HEK293T (cell line): ENCODE data around the gene ARHGDIG.

ENCODE experiments used
- CTCF ChIA-PET: fragments of 350-600 bp; formaldehyde crosslinking; extraction: SDS; loops from one replicate; lab custom pipeline; 2021; ENCODE audit warnings: antibody characterized with exemption, inconsistent platforms; lab: Yijun Ruan, JAX
- POLR2A ChIA-PET: fragments of 350-600 bp; formaldehyde crosslinking; extraction: SDS; loops from one replicate; lab custom pipeline; 2020; ENCODE audit warnings: antibody characterized with exemption, inconsistent platforms; lab: Yijun Ruan, JAX
- DNase-seq: peaks from one replicate; pipeline ENCODE4 v3.0.0; 2012; ENCODE audit warnings: mixed read lengths; ENCODE audit errors: extremely low spot score
- ARNT ChIP-seq: fragments of 450-650 bp; IDR thresholded peaks from 2 replicates; pipeline ENCODE4 v1.6.1; 2017; ENCODE audit warnings: mild to moderate bottlenecking
- BHLHE40 ChIP-seq: fragments of 450-650 bp; IDR thresholded peaks from 2 replicates; pipeline ENCODE4 v1.6.1; 2016; ENCODE audit warnings: mild to moderate bottlenecking, moderate library complexity, borderline replicate concordance
- CTBP1 ChIP-seq: fragments of 450-650 bp; IDR thresholded peaks from 2 replicates; pipeline ENCODE4 v1.6.1; 2016; ENCODE audit warnings: borderline replicate concordance
- ELF4 ChIP-seq: fragments of 450-650 bp; IDR thresholded peaks from 2 replicates; pipeline ENCODE4 v1.6.1; 2017; ENCODE audit warnings: antibody characterized with exemption
- FOXA1 ChIP-seq: fragments of 450-650 bp; IDR thresholded peaks from 2 replicates; pipeline ENCODE4 v1.6.1; 2016; ENCODE audit warnings: mild to moderate bottlenecking
- FOXK2 ChIP-seq: fragments of 450-650 bp; IDR thresholded peaks from 2 replicates; pipeline ENCODE4 v1.6.1; 2016; ENCODE audit warnings: mild to moderate bottlenecking
- FOXM1 ChIP-seq: fragments of 450-650 bp; IDR thresholded peaks from 2 replicates; pipeline ENCODE4 v1.6.1; 2017; ENCODE audit warnings: mild to moderate bottlenecking, borderline replicate concordance
- HDGF ChIP-seq: fragments of 450-650 bp; IDR thresholded peaks from 2 replicates; pipeline ENCODE4 v1.6.1; 2017; ENCODE audit warnings: antibody characterized with exemption, borderline replicate concordance
- L3MBTL2 ChIP-seq: fragments of 450-650 bp; conservative IDR thresholded peaks from 2 replicates; pipeline ENCODE4 v1.6.1; 2016; ENCODE audit warnings: mild to moderate bottlenecking
- LEF1 ChIP-seq: fragments of 450-650 bp; IDR thresholded peaks from 2 replicates; pipeline ENCODE4 v1.6.1; 2017; ENCODE audit warnings: mild to moderate bottlenecking, borderline replicate concordance
- NFRKB ChIP-seq: fragments of 450-650 bp; IDR thresholded peaks from 2 replicates; pipeline ENCODE4 v1.6.1; 2016; ENCODE audit warnings: mild to moderate bottlenecking, moderate library complexity
- SP1 ChIP-seq: fragments of 450-650 bp; IDR thresholded peaks from 2 replicates; pipeline ENCODE4 v1.6.1; 2017
- SUZ12 ChIP-seq: fragments of 450-650 bp; IDR thresholded peaks from 2 replicates; pipeline ENCODE4 v1.6.1; 2016; ENCODE audit warnings: mild to moderate bottlenecking
- TARDBP ChIP-seq: fragments of 450-650 bp; IDR thresholded peaks from 2 replicates; pipeline ENCODE4 v1.6.1; 2016
- ZNF384 ChIP-seq: fragments of 450-650 bp; IDR thresholded peaks from 2 replicates; pipeline ENCODE4 v1.6.1; 2016
- TF ChIP-seq, protein P1 (sequence below): fragments of 450-650 bp; IDR thresholded peaks from 2 replicates; pipeline ENCODE4 v1.6.1; 2016

The ARHGDIG gene

DNA sequence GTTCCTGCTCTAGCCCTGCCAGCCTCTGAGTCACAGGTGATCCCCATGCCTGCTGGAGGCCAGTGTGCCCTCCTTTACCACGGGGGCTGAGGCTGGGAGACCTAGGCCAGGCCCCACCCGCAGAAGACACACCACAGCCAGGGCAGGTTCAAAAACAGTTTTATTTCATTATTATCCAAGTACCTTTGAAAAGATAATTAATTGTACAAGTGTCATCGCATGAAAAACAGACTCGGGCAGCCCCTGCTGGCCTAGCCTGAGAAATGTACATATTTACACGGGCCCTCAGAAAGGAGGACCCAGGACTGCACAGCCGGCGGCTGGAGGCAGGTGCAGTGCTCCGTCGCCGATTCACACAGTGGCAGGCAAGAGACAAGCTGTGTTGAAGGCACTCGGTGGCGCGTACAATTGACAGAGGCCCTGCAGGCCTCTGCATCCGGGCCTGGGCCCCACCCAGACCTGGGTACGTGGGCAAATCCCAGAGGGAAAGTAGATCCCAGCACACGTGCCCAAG, 7.0 kb downstream of the ARHGDIG start:
- no peak for TF ChIP-seq SUZ12
- TF ChIP-seq, protein P1, sequence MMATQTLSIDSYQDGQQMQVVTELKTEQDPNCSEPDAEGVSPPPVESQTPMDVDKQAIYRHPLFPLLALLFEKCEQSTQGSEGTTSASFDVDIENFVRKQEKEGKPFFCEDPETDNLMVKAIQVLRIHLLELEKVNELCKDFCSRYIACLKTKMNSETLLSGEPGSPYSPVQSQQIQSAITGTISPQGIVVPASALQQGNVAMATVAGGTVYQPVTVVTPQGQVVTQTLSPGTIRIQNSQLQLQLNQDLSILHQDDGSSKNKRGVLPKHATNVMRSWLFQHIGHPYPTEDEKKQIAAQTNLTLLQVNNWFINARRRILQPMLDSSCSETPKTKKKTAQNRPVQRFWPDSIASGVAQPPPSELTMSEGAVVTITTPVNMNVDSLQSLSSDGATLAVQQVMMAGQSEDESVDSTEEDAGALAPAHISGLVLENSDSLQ, result no peak
- no peak for TF ChIP-seq L3MBTL2
- TF ChIP-seq HDGF, result no peak
- no peak for TF ChIP-seq ARNT
- no peak for TF ChIP-seq NFRKB
- no peak for TF ChIP-seq CTBP1
- no peak for TF ChIP-seq ZNF384
- no peak for TF ChIP-seq FOXM1
- no peak for TF ChIP-seq ELF4
- no peak for TF ChIP-seq TARDBP
- TF ChIP-seq BHLHE40, result no peak
- no peak for TF ChIP-seq FOXK2
- TF ChIP-seq FOXA1, result no peak
- no peak for TF ChIP-seq LEF1
- TF ChIP-seq SP1, result no peak
- DNase-seq, result no peak
- CTCF ChIA-PET, result no interaction called here
- POLR2A ChIA-PET, result no interaction called here

DNA sequence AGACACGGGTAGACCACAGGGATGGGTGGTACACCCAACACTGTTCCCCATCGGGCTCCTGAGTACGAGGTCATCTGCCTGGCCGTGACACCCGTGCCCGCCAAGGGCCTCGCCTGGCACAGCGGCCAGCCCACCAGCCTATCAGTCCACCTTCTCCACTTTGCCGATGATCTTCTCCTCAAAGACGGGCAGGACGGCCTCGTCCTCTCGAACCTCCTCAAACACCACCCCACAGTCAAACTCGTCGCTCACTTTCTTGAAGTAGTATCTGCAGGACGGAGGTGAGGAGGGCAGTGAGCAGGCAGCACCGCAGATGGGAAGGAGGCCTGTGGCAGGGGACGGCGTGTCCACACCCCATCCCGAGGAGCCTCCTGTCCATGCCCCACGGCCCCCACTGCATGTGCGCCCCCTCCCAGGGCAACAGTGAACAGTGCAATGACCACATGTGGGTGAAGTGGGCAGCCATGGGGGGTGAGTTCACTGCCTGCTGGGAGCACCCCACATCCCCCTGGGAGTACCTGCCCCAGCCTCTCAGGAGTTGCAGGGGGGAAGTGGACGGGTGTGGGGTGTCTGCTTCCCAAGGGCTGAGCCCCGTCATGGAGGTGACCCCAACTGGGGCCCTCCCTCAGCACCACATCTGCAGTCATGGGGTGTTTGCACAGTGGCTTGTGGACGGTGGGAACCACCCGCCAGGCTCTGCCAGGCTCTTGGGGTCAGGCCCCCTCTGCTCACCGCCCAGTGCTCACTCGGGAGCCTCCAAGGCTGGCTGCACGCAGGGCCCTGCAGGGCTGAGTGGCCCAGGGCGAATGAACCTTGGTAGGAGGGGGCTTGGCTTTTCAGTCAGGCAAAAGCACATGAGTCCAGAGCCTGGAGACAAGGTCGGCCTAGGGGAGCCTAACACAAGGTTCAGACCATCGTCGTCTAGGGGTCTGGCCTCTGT, 7.9 kb downstream of the ARHGDIG start:
- TF ChIP-seq SP1 (no peak), CTBP1 (no peak), FOXM1 (no peak), FOXA1 (no peak), L3MBTL2 (no peak), NFRKB (no peak), HDGF (no peak), ARNT (no peak), BHLHE40 (no peak)
- no peak for DNase-seq
- POLR2A ChIA-PET, result no interaction called here
- CTCF ChIA-PET, result no interaction called here

DNA sequence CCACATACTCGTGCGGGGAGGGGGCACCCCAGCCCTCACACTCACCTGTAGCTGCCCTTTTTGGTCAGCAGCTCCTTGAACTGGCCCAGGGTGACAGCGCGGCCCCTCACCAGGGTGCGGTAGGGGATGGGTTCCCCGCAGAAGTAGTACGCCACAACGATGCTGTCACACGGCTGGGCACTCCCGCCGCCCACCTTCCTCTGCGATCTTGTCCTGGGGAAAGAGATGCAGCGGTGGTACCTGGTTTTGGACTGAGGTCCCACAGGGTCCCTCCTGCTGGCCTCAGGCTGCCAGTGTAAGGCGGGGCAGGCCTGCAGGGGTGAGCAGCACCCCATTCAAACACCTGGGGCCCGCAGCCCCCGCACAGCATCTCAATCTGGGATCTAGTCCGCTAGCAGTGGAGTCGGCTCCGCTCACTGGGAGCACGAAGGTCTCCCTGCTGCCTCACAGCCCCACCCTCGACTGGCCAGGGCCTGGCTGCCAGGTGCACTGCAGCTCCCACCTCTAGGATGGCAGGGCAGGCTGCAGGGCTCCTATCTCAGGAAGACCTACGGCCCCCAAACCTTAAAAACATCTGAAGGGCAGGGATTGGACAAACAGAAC, 9.1 kb downstream of the ARHGDIG start:
- no peak for DNase-seq
- POLR2A ChIA-PET, result no interaction called here
- CTCF ChIA-PET, result no interaction called here
- TF ChIP-seq FOXA1 (no peak), ELF4 (no peak), NFRKB (no peak), TARDBP (no peak), BHLHE40 (no peak), SUZ12 (no peak), LEF1 (no peak), L3MBTL2 (no peak)
- TF ChIP-seq, protein P1, result no peak

DNA sequence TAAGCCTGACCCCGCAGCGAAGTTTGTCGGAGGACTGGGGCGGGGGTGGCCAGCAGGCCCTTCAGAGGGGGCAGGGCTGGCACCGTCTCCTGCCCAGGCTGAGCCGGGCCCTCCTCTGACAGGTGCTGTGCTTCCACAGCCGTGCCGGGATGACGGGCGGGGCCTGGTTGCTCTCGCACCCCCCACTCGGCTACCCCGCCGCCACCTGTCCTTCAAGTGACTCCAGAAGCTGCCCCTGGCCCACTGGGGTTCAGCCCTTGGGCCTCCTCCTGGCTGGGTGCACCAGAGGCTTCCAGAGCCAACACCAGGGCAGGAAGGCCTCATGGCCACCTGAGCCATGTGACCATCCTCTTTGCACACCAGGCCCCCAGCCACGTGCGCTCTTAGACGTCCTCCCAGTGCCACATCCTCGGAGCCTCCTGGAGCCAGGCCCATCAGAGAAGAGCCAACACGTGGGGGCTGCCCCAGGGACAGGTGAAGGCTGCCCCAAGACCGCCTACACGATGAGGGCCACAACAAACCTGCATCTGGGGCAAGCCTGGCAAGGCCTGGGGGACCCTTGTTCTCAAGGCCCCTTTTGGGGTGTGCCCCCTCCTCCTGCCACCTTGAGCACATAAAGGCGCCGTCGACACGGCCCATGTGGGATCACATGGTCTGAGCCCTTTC, 9.8 kb downstream of the ARHGDIG start:
- TF ChIP-seq ZNF384, result no peak
- TF ChIP-seq ELF4, result no peak
- TF ChIP-seq HDGF, result no peak
- no peak for TF ChIP-seq FOXM1
- no peak for TF ChIP-seq LEF1
- TF ChIP-seq CTBP1, result no peak
- no peak for TF ChIP-seq SUZ12
- no peak for TF ChIP-seq ARNT
- TF ChIP-seq L3MBTL2, result no peak
- TF ChIP-seq FOXA1, result no peak
- TF ChIP-seq SP1, result no peak
- no peak for TF ChIP-seq TARDBP
- no peak for TF ChIP-seq NFRKB
- TF ChIP-seq, protein P1, result no peak
- no peak for TF ChIP-seq BHLHE40
- TF ChIP-seq FOXK2, result no peak
- DNase-seq, result no peak
- POLR2A ChIA-PET, result no interaction called here
- CTCF ChIA-PET, result no interaction called here

DNA sequence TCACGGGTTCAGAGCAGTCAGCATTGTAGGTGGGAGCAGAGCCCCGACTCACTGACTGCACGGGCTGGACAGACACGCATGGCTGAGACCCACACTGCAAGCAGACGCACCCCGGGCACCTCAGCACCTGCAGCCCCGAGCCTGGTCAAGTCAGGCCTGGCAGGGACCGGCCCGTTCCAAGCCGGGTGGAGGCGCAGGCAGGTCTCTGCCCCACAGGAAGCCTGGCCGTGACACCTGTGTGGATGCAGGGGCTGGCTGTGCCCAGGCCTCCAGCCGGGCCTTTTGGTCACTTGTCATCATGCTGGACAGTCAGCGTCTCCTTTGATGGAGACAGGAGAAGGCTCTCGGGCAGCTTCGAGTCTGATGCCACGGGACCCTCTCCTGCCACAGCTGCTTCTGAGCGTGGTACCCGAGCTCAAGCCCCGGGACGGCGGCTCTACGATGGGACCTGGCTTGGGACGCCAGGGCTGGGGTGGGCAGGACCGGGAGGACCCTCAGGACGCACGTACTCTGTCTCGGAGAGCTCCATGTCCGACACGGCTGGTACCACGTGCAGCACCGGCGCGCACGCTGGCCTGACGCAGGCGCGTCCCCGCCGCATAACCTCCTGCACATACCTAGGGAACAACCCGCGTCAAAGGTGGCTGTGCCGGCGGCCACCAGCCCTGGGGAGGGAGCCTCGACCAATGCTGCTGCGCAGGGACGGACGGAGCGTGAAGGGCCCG, 10.5 kb downstream of the ARHGDIG start:
- TF ChIP-seq BHLHE40 (no peak), ZNF384 (no peak), L3MBTL2 (no peak), HDGF (no peak), SUZ12 (no peak), FOXM1 (no peak), ELF4 (no peak), LEF1 (no peak), SP1 (no peak), FOXA1 (no peak), NFRKB (no peak), CTBP1 (no peak), TARDBP (no peak), FOXK2 (no peak), ARNT (no peak)
- TF ChIP-seq, protein P1, result no peak
- ChIA-PET CTCF (no interaction called here), POLR2A (no interaction called here)
- no peak for DNase-seq
